ENCODE data around the gene SLIT3. TPM values are rescaled to one million over a fixed set of nuclear protein-coding genes. Genes with fewer than 3 reads are reported as not detected.

The SLIT3 gene
- total and polyA plus RNA-seq, 9 of the 15 experiments (the other 6 are each of a cell fraction or from before 2014, with no cell fraction given) = 0.01 to 0.04 TPM; not detected in 7

DNA sequence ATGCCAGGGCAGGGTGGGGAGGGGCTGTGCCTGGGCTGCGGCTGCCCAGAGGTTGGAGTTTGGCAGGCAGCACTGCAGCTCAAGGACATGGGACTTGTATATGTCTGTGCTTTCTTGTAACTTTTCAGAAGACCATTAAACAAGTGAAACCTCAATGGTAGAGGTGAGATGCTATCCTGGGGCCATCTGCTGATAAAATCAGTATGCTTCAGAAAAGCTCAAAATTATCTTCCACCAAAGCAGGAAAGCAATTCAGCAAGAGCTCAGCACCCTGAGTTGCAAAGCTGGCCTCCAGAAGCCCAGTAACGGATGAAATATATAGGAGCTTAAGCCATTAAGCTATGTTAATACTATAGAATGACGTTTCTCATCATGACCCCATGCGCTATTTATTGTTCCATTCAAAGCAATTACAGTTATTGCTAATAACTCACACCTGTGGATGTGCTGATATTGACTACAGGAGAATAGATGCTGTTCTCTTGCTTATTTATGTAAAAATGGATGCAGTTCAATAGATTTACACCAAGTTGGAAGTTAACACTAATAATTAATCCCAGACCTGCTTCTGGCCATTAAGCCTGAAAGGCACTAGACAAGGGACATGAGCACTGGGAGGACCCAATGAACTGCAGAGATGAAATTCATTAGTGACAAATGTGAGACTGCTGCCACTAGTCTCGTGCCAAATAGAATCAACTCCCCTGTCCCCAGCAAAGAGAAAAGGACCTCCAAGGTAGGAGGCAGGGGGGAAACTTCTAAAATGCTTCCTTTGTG is 405.5 kb downstream of the SLIT3 start (continued):
- TF ChIP-seq, protein P1, sequence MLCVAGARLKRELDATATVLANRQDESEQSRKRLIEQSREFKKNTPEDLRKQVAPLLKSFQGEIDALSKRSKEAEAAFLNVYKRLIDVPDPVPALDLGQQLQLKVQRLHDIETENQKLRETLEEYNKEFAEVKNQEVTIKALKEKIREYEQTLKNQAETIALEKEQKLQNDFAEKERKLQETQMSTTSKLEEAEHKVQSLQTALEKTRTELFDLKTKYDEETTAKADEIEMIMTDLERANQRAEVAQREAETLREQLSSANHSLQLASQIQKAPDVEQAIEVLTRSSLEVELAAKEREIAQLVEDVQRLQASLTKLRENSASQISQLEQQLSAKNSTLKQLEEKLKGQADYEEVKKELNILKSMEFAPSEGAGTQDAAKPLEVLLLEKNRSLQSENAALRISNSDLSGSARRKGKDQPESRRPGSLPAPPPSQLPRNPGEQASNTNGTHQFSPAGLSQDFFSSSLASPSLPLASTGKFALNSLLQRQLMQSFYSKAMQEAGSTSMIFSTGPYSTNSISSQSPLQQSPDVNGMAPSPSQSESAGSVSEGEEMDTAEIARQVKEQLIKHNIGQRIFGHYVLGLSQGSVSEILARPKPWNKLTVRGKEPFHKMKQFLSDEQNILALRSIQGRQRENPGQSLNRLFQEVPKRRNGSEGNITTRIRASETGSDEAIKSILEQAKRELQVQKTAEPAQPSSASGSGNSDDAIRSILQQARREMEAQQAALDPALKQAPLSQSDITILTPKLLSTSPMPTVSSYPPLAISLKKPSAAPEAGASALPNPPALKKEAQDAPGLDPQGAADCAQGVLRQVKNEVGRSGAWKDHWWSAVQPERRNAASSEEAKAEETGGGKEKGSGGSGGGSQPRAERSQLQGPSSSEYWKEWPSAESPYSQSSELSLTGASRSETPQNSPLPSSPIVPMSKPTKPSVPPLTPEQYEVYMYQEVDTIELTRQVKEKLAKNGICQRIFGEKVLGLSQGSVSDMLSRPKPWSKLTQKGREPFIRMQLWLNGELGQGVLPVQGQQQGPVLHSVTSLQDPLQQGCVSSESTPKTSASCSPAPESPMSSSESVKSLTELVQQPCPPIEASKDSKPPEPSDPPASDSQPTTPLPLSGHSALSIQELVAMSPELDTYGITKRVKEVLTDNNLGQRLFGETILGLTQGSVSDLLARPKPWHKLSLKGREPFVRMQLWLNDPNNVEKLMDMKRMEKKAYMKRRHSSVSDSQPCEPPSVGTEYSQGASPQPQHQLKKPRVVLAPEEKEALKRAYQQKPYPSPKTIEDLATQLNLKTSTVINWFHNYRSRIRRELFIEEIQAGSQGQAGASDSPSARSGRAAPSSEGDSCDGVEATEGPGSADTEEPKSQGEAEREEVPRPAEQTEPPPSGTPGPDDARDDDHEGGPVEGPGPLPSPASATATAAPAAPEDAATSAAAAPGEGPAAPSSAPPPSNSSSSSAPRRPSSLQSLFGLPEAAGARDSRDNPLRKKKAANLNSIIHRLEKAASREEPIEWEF (CRISPR knock-in tag; IDR thresholded peaks at IDR 0.05) = no peak
- TF ChIP-seq, protein P2, sequence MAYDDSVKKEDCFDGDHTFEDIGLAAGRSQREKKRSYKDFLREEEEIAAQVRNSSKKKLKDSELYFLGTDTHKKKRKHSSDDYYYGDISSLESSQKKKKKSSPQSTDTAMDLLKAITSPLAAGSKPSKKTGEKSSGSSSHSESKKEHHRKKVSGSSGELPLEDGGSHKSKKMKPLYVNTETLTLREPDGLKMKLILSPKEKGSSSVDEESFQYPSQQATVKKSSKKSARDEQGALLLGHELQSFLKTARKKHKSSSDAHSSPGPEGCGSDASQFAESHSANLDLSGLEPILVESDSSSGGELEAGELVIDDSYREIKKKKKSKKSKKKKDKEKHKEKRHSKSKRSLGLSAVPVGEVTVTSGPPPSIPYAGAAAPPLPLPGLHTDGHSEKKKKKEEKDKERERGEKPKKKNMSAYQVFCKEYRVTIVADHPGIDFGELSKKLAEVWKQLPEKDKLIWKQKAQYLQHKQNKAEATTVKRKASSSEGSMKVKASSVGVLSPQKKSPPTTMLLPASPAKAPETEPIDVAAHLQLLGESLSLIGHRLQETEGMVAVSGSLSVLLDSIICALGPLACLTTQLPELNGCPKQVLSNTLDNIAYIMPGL (CRISPR knock-in tag; IDR thresholded peaks at IDR 0.05) = no peak
- TF ChIP-seq POU5F1 (IDR thresholded peaks at IDR 0.05; ENCODE audit: borderline replicate concordance, low read depth, low read length, partially characterized antibody) (no peak), ZNF830 (CRISPR knock-in tag; IDR thresholded peaks at IDR 0.05) (no peak)
- TF ChIP-seq, protein P3, sequence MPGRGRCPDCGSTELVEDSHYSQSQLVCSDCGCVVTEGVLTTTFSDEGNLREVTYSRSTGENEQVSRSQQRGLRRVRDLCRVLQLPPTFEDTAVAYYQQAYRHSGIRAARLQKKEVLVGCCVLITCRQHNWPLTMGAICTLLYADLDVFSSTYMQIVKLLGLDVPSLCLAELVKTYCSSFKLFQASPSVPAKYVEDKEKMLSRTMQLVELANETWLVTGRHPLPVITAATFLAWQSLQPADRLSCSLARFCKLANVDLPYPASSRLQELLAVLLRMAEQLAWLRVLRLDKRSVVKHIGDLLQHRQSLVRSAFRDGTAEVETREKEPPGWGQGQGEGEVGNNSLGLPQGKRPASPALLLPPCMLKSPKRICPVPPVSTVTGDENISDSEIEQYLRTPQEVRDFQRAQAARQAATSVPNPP (IDR thresholded peaks at IDR 0.05; ENCODE audit: borderline replicate concordance, insufficient read depth, insufficient read length) = no peak
